ENCODE results near the gene MYH10. TPM values are rescaled to one million over a fixed set of nuclear protein-coding genes. Genes with fewer than 3 reads are reported as not detected.

Gene MYH10
- total RNA-seq, 6 donors from 2014 or later: 73.3 to 246 (median 99.6) TPM

DNA sequence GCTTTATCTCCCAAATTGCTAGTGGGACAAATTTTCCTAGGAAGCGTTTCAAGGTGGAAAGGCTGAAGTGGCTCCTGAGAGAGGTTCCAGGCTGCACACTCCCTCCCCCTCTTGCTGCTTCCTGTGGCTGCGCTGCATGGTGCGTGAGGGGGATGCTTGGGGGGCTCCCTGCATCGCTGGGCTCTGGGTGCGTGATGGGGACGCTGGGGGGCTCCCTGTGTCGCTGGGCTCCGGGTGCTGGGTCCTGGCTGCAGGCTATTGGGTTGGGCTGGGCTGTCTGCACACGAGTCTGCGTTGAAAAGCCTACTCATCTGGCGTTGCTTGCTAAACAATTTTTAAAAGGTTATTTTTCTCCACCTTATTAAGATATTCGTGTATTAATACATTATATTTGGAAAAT lies 164.8 kb downstream of the MYH10 start:
- H3K4me1 ChIP-seq: peaks cover 7 to 46% (median 20%) of the 10 kb centered on the region in 4 donors
- no peak overlapping the region for H3K4me3 ChIP-seq
- DNase-seq (peak in 1 of 2 donors; percentile 59), ATAC-seq (ENCODE audit: low FRiP score in 2 of 2) (no peak)
- H3K27me3 ChIP-seq: no peaks in the 10 kb centered on the region
- TF ChIP-seq POLR2A (IDR thresholded peaks at IDR 0.05) (no peak), EP300 (IDR thresholded peaks at IDR 0.05) (no peak), POLR2AphosphoS5 (IDR thresholded peaks at IDR 0.05) (no peak)
- TF ChIP-seq, protein P1, sequence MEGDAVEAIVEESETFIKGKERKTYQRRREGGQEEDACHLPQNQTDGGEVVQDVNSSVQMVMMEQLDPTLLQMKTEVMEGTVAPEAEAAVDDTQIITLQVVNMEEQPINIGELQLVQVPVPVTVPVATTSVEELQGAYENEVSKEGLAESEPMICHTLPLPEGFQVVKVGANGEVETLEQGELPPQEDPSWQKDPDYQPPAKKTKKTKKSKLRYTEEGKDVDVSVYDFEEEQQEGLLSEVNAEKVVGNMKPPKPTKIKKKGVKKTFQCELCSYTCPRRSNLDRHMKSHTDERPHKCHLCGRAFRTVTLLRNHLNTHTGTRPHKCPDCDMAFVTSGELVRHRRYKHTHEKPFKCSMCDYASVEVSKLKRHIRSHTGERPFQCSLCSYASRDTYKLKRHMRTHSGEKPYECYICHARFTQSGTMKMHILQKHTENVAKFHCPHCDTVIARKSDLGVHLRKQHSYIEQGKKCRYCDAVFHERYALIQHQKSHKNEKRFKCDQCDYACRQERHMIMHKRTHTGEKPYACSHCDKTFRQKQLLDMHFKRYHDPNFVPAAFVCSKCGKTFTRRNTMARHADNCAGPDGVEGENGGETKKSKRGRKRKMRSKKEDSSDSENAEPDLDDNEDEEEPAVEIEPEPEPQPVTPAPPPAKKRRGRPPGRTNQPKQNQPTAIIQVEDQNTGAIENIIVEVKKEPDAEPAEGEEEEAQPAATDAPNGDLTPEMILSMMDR (IDR thresholded peaks at IDR 0.05): no peak
- H3K9me3 ChIP-seq: no peaks in the 10 kb centered on the region
- no peak overlapping the region for H3K27ac ChIP-seq
- 74 to 75% methylated on average over 8 to 12 of the region's 12 CpGs for WGBS, 2 donors
- H3K36me3 ChIP-seq: peaks cover 26 to 78% (median 64%) of the 10 kb centered on the region in 4 donors

GRCh38 chr17:8465356-8465755 lies 165.2 kb downstream of the MYH10 start:
- no peaks in the 10 kb centered on the region for H3K9me3 ChIP-seq
- TF ChIP-seq POLR2A (IDR thresholded peaks at IDR 0.05): no peak
- TF ChIP-seq, protein P1 (IDR thresholded peaks at IDR 0.05): no peak
- TF ChIP-seq EP300 (IDR thresholded peaks at IDR 0.05): no peak
- no peak for TF ChIP-seq POLR2AphosphoS5 (IDR thresholded peaks at IDR 0.05)

GRCh38 chr17:8464941-8465340 lies 165.6 kb downstream of the MYH10 start:
- H3K27ac ChIP-seq: no peak overlapping the region
- TF ChIP-seq EP300 (IDR thresholded peaks at IDR 0.05) (no peak), POLR2AphosphoS5 (IDR thresholded peaks at IDR 0.05) (no peak), POLR2A (IDR thresholded peaks at IDR 0.05) (no peak)
- TF ChIP-seq, protein P1 (IDR thresholded peaks at IDR 0.05): no peak
- H3K4me3 ChIP-seq: no peak overlapping the region
- peaks cover 7 to 38% (median 15%) of the 10 kb centered on the region in 4 donors for H3K4me1 ChIP-seq
- 0 to 52% methylated on average over 1 to 4 of the region's 4 CpGs for WGBS, 2 donors
- DNase-seq: no peak
- peaks cover 34 to 86% (median 72%) of the 10 kb centered on the region in 4 donors for H3K36me3 ChIP-seq
- H3K9me3 ChIP-seq: no peaks in the 10 kb centered on the region
- ATAC-seq (ENCODE audit: low FRiP score in 2 of 2): no peak
- no peaks in the 10 kb centered on the region for H3K27me3 ChIP-seq

More at GRCh38 chr17:8465356-8465755, 165.2 kb downstream of the MYH10 start:
- Histone ChIP-seq H3K36me3 (peaks cover 30 to 82% (median 68%) of the 10 kb centered on the region in 4 donors), H3K27me3 (no peaks in the 10 kb centered on the region), H3K4me3 (no peak overlapping the region), H3K27ac (no peak overlapping the region), H3K4me1 (peaks cover 7 to 42% (median 18%) of the 10 kb centered on the region in 4 donors)
- no peak for DNase-seq
- ATAC-seq (ENCODE audit: low FRiP score in 2 of 2): no peak
- 60 to 75% methylated on average over 8 of the region's 8 CpGs for WGBS, 2 donors

GRCh38 chr17:8463099-8463498 lies 167.4 kb downstream of the MYH10 start:
- Histone ChIP-seq H3K4me1 (peaks cover 7 to 36% (median 14%) of the 10 kb centered on the region in 4 donors), H3K36me3 (peaks cover 34 to 91% (median 74%) of the 10 kb centered on the region in 4 donors), H3K27me3 (no peaks in the 10 kb centered on the region), H3K4me3 (no peak overlapping the region), H3K9me3 (no peaks in the 10 kb centered on the region), H3K27ac (no peak overlapping the region)
- TF ChIP-seq, protein P1 (IDR thresholded peaks at IDR 0.05): no peak
- TF ChIP-seq POLR2AphosphoS5 (IDR thresholded peaks at IDR 0.05): no peak
- no peak for TF ChIP-seq POLR2A (IDR thresholded peaks at IDR 0.05)
- TF ChIP-seq EP300 (IDR thresholded peaks at IDR 0.05): no peak
- ATAC-seq (ENCODE audit: low FRiP score in 2 of 2) (no peak), DNase-seq (no peak)
- 70 to 74% methylated on average over 5 of the region's 5 CpGs for WGBS, 2 donors

- WGBS, 2 donors: 64 to 70% methylated on average over 5 of the region's 5 CpGs
- peaks cover 33 to 91% (median 73%) of the 10 kb centered on the region in 4 donors for H3K36me3 ChIP-seq
- H3K4me1 ChIP-seq: peaks cover 7 to 35% (median 14%) of the 10 kb centered on the region in 4 donors
- no peak overlapping the region for H3K27ac ChIP-seq
- H3K9me3 ChIP-seq: no peaks in the 10 kb centered on the region
- no peak overlapping the region for H3K4me3 ChIP-seq
- TF ChIP-seq POLR2A (IDR thresholded peaks at IDR 0.05) (no peak), EP300 (IDR thresholded peaks at IDR 0.05) (no peak), POLR2AphosphoS5 (IDR thresholded peaks at IDR 0.05) (no peak)
- TF ChIP-seq, protein P1 (IDR thresholded peaks at IDR 0.05): no peak
- no peaks in the 10 kb centered on the region for H3K27me3 ChIP-seq
- no peak for ATAC-seq (ENCODE audit: low FRiP score in 2 of 2)
- DNase-seq: no peak
Observed at GRCh38 chr17:8462564-8462963, 168.0 kb downstream of the MYH10 start.

All from upper lobe of left lung (tissue), 6 donors.